Astrocyte of the cerebellum (primary cell): Measurements from ENCODE around the gene KIAA1671.

ENCODE experiments used
- DNase-seq: peaks from one replicate; pipeline ENCODE4 v3.0.0-alpha.2; 2011; ENCODE audit warnings: low read depth
- H3K4me3 ChIP-seq: 2 replicates; pipeline ENCODE4 v1.5.1; 2011; ENCODE audit warnings: mild to moderate bottlenecking, low read depth, low read length, moderate library complexity
- in situ Hi-C: cut with HindIII; loops from 2 replicates; pipeline ENCODE4 v1.10.0; 2017; ENCODE audit warnings: low sequenced_read_pairs
- TF ChIP-seq, protein P1 (sequence below): IDR thresholded peaks from 2 replicates; pipeline ENCODE4 v1.5.1; 2012; ENCODE audit warnings: low read length, low read depth, moderate library complexity, mild to moderate bottlenecking; ENCODE audit errors: missing control alignments

Gene KIAA1671

GRCh38 chr22:25023879-25024278 lies 71.4 kb downstream of the KIAA1671 start:
- in situ Hi-C loops: no loop called here
- H3K4me3 ChIP-seq: no peak overlapping the region
- no peak for DNase-seq
- TF ChIP-seq, protein P1, sequence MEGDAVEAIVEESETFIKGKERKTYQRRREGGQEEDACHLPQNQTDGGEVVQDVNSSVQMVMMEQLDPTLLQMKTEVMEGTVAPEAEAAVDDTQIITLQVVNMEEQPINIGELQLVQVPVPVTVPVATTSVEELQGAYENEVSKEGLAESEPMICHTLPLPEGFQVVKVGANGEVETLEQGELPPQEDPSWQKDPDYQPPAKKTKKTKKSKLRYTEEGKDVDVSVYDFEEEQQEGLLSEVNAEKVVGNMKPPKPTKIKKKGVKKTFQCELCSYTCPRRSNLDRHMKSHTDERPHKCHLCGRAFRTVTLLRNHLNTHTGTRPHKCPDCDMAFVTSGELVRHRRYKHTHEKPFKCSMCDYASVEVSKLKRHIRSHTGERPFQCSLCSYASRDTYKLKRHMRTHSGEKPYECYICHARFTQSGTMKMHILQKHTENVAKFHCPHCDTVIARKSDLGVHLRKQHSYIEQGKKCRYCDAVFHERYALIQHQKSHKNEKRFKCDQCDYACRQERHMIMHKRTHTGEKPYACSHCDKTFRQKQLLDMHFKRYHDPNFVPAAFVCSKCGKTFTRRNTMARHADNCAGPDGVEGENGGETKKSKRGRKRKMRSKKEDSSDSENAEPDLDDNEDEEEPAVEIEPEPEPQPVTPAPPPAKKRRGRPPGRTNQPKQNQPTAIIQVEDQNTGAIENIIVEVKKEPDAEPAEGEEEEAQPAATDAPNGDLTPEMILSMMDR: no peak

GRCh38 chr22:25024895-25025294 lies 72.4 kb downstream of the KIAA1671 start:
- in situ Hi-C loops: no loop called here
- no peak overlapping the region for H3K4me3 ChIP-seq
- DNase-seq: no peak
- TF ChIP-seq, protein P1: no peak

- TF ChIP-seq, protein P1: no peak
- DNase-seq: no peak
- H3K4me3 ChIP-seq: no peak overlapping the region
- in situ Hi-C loops: no loop called here
Observed at GRCh38 chr22:25025491-25026400, 73.2 kb downstream of the KIAA1671 start.

DNA sequence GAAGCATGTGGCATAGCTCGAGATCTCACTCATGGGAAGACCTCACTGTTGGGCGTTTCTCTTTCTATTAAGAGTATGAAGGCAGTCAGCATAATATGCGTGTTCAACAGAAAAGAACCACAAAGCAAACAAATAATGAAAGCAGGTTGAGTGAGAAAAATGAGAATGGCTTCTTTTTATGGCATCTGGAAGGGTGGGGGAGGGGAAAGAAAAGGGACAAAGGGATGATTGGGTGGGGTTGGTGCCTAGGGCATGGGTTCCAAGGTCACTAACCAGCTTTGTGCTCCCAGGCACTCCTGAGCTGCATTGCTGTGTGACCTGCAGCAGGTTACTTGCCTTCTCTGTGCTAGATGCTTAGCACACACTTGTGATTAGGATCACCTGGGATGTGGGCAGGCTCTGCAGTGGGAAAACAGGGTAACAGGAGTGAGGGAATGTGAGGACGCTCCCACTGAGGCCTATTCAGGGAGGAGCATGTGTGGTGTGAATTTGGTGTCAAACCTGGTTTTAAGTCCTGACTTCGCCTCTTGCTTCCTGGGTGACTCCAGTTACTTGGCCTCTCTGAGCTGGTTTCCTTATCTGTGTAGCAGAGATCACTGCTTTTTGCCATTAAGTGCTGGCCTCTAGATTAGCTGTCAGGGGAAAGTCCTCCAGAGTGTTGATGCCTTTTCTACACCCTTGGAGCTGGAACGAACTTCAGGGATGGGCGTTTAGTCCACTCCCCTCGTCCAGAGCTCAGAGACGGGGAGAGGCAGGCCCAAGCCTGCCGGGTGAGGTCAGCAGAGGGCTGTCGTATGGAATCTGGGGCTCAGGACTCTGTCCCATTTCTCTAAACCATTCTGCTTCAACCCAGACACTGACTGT lies 74.8 kb downstream of the KIAA1671 start:
- H3K4me3 ChIP-seq: no peak overlapping the region
- in situ Hi-C loops: no loop called here

DNA sequence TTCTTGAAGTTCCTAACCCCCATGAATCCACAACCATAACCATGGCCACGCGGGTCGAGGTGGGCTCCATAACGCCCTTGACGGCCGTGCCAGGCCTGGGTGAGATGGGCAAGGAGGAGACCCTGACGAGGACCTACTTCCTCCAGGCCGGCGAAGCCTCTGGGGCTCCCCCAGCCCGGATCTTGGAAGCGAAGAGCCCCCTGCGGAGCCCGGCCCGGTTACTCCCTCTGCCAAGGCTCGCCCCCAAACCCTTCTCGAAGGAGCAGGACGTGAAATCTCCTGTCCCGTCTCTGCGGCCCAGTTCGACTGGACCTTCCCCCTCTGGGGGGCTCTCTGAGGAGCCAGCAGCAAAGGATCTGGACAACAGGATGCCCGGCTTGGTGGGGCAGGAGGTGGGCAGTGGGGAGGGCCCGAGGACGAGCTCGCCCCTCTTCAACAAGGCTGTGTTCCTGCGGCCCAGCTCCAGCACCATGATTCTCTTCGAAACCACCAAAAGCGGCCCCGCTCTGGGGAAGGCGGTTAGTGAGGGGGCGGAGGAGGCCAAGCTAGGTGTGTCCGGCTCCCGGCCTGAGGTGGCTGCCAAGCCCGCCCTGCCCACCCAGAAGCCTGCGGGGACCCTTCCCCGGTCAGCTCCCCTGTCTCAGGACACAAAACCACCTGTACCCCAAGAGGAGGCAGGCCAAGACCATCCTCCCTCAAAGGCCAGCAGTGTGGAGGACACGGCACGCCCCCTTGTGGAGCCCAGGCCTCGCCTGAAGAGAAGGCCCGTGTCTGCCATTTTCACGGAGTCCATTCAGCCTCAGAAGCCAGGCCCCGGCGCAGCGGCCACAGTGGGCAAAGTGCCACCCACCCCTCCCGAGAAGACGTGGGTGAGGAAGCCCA lies 75.7 kb downstream of the KIAA1671 start:
- TF ChIP-seq, protein P1: peak; percentile 43
- no peak overlapping the region for H3K4me3 ChIP-seq
- no peak for DNase-seq
- in situ Hi-C loops: no loop called here

More for the DNA sequence above, 74.8 kb downstream of the KIAA1671 start:
- TF ChIP-seq, protein P1: no peak
- no peak for DNase-seq

GRCh38 chr22:25028841-25029141 lies 76.3 kb downstream of the KIAA1671 start:
- TF ChIP-seq, protein P1: no peak
- in situ Hi-C loops: no loop called here

More at GRCh38 chr22:25028841-25029141, 76.3 kb downstream of the KIAA1671 start:
- H3K4me3 ChIP-seq: no peak overlapping the region
- no peak for DNase-seq
